ENCODE results near the gene TBCD.

TBCD gene

DNA sequence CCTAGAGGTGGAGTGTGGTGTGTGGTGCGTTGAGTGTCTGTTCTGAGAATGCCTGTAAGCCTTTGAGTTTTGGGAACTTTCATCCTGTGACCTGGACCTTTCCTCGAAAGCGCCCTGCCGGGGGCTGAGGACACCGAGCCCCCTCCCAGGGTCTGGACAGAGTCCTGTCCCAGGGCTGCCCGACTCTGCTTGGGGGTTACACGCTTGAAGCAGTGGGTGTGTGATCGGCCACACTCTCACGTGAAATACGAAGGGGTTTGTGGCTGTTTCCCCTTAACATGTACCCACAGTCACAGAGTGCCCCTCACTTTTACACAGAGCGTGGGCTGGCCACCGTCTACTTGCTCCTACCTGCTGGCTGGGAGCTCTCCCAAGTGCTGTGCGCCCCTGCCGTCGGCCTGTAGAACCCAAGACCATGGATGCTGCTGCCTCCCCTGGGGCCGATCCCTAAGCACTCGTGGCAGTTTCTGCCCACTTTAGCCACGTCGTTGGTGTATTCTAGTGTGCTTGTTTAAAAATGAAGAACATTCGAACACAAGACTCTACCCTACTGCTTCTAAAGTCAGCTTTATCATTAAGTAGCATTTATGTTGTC is 81.1 kb downstream of the TBCD start:
- DNase-seq (ENCODE audit: low read depth) = no peak

DNA sequence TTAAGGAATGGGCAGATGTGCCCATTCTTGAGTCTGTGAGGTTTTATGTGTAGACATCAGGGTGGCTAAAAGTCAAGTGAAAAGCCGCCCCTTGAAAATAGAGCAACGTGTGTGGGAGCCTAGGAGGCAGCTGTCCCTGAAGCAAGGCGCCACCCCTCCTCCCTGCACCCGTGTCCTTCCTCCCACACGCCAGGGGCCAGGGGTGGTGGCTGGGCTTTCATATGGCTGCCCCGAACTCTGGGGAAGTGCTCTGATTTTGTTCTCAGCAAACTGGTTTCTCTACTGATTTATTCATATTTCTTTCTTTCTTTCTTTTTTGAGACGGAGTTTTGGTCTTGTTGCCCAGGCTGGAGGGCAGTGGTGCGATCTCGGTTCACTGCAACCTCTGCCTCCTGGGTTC is 83.3 kb downstream of the TBCD start:
- no peak for DNase-seq (ENCODE audit: low read depth)

GRCh38 chr17:82835766-82836512 is 84.1 kb downstream of the TBCD start:
- DNase-seq (ENCODE audit: low read depth) = no peak

GRCh38 chr17:82836823-82837357 is 85.0 kb downstream of the TBCD start:
- DNase-seq (ENCODE audit: low read depth) = no peak

- DNase-seq (ENCODE audit: low read depth) = no peak
Observed at GRCh38 chr17:82837586-82838320, 85.9 kb downstream of the TBCD start.

- DNase-seq (ENCODE audit: low read depth) = no peak
Observed at GRCh38 chr17:82838386-82839063, 86.7 kb downstream of the TBCD start.

GRCh38 chr17:82839617-82840292 is 87.9 kb downstream of the TBCD start, which contains the start of gene ZNF750:
ZNF750 (minus strand) TSS chr17:82840022; CDS start chr17:82832454, 7,568 bp downstream.
- no peak for DNase-seq (ENCODE audit: low read depth)

GRCh38 chr17:82840431-82840831 is 88.6 kb downstream of the TBCD start:
- no peak for DNase-seq (ENCODE audit: low read depth)

- no peak for DNase-seq (ENCODE audit: low read depth)
Observed at GRCh38 chr17:82841921-82842596, 90.2 kb downstream of the TBCD start.

DNA sequence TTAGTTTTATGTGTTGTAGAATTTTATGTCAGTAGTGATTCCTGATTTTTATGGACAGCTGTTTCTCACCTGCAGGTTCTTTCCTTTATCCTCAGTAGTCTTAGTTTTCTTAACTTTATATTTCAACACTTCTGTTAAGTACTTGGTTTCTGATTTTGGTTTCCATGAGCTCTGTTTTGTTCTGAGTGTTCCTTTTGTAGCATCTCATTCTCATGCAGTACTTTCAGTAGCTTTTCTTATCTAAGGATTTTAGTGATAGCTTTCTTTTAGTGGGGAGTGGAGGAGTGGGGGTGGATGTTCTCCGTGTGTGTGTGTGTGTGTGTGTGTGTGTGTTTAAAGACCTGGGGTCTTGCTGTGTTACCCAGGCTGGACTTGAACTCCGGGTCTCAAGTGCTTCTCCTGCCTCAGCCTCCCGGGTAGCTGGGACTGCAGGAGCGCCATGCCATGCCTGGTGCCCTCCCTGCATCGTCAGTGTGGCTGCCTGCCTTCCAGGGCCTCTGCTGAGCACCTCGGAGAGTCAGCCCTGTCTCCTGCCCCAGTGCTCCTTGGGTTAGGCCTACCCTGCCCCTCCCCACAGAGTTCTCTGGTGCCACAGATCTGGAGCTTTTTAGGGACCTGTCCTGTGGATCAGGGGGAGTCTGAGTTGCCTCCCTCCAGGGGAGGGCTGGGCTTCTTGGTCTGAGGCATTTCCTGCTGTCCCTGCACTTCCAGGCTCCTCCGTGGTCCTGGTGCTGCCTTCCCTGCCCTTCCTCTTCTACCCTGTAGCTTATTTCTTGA is 92.2 kb downstream of the TBCD start:
- no peak for DNase-seq (ENCODE audit: low read depth)

DNA sequence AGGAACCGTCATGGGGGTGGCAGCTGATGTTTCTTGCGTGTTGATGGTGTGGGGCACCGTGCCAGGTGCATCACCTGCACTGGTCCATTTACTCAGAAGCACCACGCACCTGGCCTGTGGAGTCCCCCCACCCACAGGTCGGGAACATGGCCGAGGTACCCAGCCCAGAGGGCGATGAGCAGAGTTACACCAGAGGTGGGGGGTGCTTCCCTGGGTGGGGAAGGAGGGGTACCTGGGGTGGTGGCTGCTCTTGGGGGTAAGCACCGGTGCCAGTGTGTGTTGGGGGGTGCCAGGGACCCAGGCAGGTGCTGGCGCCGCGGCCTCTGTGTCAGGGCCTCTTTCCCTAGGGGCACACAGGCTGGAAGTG is 92.9 kb downstream of the TBCD start:
- DNase-seq (ENCODE audit: low read depth) = no peak

DNA sequence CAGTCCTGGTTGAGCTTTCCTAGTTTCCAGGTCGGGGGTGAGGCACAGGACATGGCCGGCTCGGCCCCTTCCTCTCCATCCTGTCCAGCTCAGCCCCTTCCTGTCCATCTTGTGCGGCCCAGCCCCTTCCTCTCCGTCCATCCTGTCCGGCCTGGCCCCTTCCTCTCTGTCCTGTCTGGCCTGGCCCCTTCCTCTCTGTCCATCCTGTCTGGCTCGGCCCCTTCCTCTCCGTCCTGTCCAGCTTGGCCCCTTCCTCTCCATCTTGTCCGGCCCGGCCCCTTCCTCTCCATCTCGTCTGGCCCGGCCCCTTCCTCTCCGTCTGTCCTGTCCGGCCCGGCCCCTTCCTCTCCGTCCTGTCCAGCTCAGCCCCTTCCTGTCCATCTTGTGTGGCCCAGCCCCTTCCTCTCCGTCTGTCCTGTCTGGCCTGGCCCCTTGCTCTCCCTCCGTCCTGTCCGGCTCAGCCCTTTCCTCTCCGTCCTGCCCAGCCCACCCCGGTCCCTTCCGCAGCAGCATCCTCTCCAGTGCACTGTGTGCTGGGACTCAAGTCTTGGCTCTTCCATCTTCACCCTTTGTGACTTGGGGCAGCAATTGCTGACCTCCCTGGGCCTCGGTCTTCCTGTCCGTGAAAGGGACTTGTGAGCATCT is 93.4 kb downstream of the TBCD start:
- DNase-seq (ENCODE audit: low read depth) = peak; percentile 27

- DNase-seq (ENCODE audit: low read depth) = no peak
Observed at GRCh38 chr17:82846061-82846691, 94.3 kb downstream of the TBCD start.

DNA sequence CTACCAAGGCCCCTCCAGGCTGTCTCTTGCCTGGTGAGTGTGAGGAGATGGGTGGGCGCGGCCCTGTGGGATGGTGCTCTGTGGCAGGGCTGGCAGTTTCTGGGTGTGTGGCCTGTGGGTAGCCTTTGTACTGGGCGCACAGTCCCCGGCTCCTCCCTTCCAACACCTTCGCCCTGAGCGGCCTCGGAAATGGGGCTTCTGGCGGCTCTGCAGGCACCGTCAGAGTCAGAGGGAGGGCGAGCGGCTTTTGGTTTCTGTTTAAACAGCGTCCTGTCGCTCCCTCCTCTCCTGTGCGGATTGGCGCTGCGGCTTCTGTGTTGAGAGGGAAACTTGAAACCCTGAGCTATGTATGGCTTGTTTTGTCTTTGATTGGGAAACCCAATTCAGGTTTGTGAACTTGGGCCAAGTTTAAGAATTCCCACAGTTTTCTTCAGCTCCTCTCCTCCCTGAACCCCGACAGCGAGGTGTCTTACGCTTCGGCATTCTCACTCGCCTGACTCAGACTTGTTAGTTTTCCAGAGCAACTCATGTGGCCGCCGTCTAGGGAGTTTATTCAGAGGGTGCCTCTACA is 96.2 kb downstream of the TBCD start:
- no peak for DNase-seq (ENCODE audit: low read depth)

DNA sequence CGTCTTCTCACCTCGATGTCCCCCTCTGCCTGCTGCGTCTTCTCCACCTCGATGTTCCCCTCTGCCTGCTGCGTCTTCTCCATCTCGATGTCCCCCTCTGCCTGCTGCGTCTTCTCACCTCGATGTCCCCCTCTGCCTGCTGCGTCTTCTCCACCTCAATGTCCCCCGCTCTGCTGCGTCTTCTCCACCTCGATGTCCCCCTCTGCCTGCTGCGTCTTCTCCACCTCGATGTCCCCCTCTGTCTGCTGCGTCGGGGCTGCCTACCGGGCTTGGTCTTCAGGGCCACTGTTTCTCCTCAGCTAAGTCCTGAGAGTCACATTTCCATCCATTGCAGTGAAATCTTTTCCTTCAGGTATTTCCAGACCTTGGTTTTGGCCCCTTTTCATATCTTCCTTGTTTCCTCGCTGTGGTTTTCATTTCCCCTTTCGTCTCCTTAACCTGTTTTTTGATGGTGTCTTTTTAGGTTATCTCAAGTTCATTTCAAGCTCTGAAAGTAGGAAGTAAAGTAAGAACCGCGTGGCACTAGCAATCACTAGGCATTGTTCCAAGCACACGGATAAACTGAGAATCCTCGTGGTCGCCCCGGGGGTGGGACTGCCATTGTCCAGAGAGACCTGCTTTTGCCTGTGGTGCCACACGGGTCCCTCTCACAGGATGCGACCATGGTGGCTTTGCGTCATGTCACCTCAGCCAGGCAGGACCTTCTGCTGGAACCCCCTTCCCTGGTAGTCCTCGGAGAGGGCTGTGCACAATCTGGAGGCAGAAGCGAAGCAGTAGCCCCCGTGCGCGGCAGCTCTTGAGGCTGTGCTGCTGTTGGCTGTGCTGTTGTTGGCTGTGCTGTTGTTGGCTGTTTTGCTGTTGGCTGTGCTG is 97.4 kb downstream of the TBCD start:
- DNase-seq (ENCODE audit: low read depth) = no peak

DNA sequence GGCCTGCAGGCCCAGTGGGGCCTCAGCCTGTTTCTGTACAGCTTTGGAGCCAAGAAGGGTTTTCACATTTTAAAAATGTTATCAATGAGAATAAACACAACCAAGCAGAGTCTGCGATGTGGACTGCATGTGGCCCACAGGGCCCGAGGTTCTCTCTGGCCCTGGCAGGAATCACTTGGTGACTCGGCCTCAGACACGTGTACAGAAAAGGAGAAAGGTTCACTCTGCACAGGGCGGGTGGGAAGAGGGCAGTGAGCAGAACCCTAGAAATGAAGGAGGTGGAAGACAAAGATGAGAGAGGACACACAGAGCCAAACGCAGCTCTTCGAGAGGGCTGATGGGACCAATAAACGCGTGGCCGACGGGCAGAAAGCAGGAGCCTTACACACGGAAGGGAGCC is 99.5 kb downstream of the TBCD start:
- DNase-seq (ENCODE audit: low read depth) = no peak

GRCh38 chr17:82854226-82854625 is 102.4 kb downstream of the TBCD start:
- no peak for DNase-seq (ENCODE audit: low read depth)

DNA sequence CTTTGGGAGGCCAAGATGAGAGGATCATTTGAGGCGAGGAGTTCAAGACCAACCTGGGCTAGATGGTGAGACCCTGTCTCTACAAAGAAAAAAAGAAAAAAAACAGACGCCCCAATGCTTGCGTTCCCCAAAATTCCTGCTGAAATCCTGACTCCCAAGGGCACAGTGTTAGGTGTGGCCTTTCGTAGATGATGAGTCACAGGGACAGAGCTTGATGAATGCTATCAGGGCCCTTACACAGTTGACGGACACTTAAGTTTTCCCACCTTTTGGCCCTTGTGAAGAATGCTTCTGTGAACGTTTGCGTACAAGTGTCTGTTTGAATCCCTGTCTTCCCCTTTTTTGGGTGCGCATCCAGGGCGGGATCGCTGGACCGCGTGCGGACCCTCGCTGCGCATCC is 104.5 kb downstream of the TBCD start:
- no peak for DNase-seq (ENCODE audit: low read depth)

Measured in CMK (cell line).